ENCODE data around the gene SRMS.

The SRMS gene

DNA sequence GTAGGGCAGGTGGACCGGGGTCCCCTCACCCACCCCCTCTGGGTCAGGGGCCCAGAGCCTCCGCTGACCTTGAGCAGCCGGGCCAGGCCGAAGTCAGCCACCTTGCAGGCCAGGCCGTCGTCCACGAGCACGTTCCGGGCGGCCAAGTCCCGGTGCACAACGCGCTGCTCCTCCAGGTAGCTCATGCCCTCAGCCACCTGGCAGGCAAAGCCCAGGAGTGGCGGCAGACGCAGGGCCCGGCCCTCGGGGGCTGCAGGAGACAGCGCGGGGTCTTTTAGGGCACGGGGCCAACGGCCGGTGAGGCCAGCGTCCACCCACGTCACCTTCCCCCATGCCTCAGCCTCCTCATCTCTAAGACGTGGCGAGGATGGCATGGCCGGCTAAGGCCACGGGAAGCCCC, 6.2 kb downstream of the SRMS start:
- no peaks in the 10 kb centered on the region for H3K9me3 Mint-ChIP-seq
- no peak overlapping the region for H3K27ac Mint-ChIP-seq
- peaks cover 36% of the 10 kb centered on the region for H3K4me1 Mint-ChIP-seq
- no peaks in the 10 kb centered on the region for H3K27me3 Mint-ChIP-seq
- no peak overlapping the region for H3K4me3 Mint-ChIP-seq
- DNase-seq, result no peak
- ATAC-seq, result no peak

- H3K4me1 Mint-ChIP-seq, result peaks cover 39% of the 10 kb centered on the region
- no peak for ATAC-seq
- no peak overlapping the region for H3K4me3 Mint-ChIP-seq
- DNase-seq, result no peak
- no peaks in the 10 kb centered on the region for H3K9me3 Mint-ChIP-seq
- no peak overlapping the region for H3K27ac Mint-ChIP-seq
- H3K27me3 Mint-ChIP-seq, result no peaks in the 10 kb centered on the region
Measured at GRCh38 chr20:63540417-63541186, 6.9 kb downstream of the SRMS start.

GRCh38 chr20:63539441-63540370, 7.8 kb downstream of the SRMS start:
- peak overlapping the region in 1 of 2 donors; percentile 50 for H3K4me3 Mint-ChIP-seq
- peak overlapping the region in 1 of 2 donors; percentile 74 for H3K27ac Mint-ChIP-seq
- peaks cover 34% of the 10 kb centered on the region for H3K4me1 Mint-ChIP-seq
- H3K9me3 Mint-ChIP-seq, result no peaks in the 10 kb centered on the region
- DNase-seq (no peak), ATAC-seq (no peak)
- H3K27me3 Mint-ChIP-seq, result no peaks in the 10 kb centered on the region

- DNase-seq (no peak), ATAC-seq (no peak)
- peak overlapping the region; percentile 4 to 50 for H3K4me3 Mint-ChIP-seq
- H3K4me1 Mint-ChIP-seq, result peaks cover 34% of the 10 kb centered on the region
- no peaks in the 10 kb centered on the region for H3K9me3 Mint-ChIP-seq
- peak overlapping the region in 1 of 2 donors; percentile 74 for H3K27ac Mint-ChIP-seq
- no peaks in the 10 kb centered on the region for H3K27me3 Mint-ChIP-seq
Measured at GRCh38 chr20:63539092-63539430, 8.5 kb downstream of the SRMS start.

GRCh38 chr20:63538204-63539091, 9.1 kb downstream of the SRMS start:
- H3K4me3 Mint-ChIP-seq, result peak overlapping the region; percentile 73 to 78
- peak overlapping the region; percentile 42 to 90 for H3K27ac Mint-ChIP-seq
- DNase-seq (no peak), ATAC-seq (peak; percentile 3)
- no peaks in the 10 kb centered on the region for H3K9me3 Mint-ChIP-seq
- H3K27me3 Mint-ChIP-seq, result no peaks in the 10 kb centered on the region
- H3K4me1 Mint-ChIP-seq, result peaks cover 34% of the 10 kb centered on the region

DNA sequence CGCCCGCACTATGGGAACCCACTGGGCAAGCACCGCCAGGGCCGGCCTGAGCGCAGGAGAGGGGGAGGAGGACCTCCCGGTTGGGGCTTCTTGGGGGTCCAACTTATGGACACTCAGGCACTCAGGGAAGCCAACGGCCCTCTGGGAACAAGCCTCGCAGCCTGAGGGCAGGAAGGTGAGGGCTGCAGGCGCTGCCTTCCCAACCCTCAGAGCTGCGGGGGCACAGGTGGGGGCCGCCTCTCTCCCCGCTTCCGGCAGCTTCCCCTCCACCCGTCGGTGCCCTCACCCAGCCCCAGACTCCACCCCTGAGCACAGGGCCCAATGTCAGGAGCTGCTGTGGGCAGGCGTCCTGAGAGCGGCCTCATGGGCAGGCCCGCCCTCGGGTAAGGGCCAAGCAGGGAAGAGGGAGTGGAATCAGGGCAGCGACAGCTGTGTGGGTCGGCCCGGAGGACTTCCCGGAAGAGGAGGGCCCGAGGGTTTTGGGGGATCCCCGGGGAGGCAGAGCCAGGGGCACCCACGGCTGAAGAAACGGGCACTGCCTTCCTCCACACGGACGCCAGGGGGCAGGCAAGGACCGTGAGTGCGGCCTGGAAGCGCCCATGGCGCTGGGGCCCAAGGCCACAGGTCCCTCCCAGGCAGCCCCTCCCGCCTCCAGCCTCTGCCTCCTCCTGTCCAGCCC, 9.9 kb downstream of the SRMS start:
- Mint-ChIP-seq H3K27ac (peak overlapping the region; percentile 67 to 90), H3K4me1 (peaks cover 34% of the 10 kb centered on the region), H3K27me3 (no peaks in the 10 kb centered on the region), H3K9me3 (no peaks in the 10 kb centered on the region), H3K4me3 (peak overlapping the region; percentile 73 to 78)
- ATAC-seq (peak; percentile 96), DNase-seq (peak; percentile 98 to 99)

- Mint-ChIP-seq H3K9me3 (no peaks in the 10 kb centered on the region), H3K27ac (peak within 1 kb of the TSS; percentile 67 to 90), H3K4me1 (peaks cover 34% of the 10 kb centered on the region), H3K4me3 (peak within 1 kb of the TSS; percentile 73 to 78), H3K27me3 (no peaks in the 10 kb centered on the region)
- DNase-seq (no peak), ATAC-seq (no peak)
Measured at GRCh38 chr20:63536997-63537524, 10.5 kb downstream of the SRMS start, which contains the start of gene PTK6. Gene PTK6, minus strand, starts transcription at chr20:63537376. Its CDS starts 62 bp downstream, at chr20:63537314.

- Mint-ChIP-seq H3K27ac (peak overlapping the region in 1 of 2 donors; percentile 46), H3K4me1 (peaks cover 34% of the 10 kb centered on the region), H3K4me3 (no peak overlapping the region), H3K9me3 (no peaks in the 10 kb centered on the region), H3K27me3 (no peaks in the 10 kb centered on the region)
- DNase-seq (no peak), ATAC-seq (no peak)
Measured at GRCh38 chr20:63536241-63536977, 11.1 kb downstream of the SRMS start.

DNA sequence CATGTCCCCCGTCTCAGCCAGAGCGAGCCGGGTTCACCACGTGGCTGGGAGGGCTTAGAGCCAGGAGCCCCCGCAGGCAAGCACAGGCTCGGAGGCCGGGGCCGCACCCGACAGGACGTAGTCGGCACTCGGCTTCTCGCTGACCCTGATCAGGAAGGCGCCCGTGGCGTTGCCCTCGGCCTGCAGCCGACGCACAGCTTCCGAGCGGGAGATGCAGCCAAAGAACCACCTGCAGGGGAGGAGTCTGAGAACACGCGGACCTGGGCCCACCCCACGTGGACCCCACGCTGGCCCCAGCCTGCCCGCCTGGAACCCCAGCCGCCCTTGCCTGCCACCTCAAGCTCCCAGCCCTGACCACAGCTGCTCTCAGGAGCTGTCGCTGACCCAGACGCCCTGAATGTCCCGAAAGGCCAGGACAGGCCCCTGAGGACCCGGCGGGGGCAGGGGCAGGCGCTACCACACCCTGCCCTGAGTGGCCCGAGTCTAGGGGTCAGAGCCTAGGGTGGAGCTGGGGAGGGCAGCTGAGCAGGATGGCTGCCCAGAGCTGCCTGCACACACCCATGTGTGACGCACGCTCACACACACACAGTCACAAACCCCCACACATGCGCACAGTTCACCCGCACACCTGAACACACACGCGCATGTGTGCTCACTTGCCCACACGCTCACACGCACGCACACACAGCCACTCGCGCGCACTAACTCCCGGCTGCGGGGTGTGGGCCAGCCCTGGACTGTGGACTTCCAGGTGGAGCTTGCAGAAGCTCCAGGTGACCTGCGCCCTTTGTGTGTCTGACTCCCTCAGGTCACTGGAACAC, 12.5 kb downstream of the SRMS start:
- peaks cover 34% of the 10 kb centered on the region for H3K4me1 Mint-ChIP-seq
- DNase-seq (no peak), ATAC-seq (no peak)
- H3K27me3 Mint-ChIP-seq, result no peaks in the 10 kb centered on the region
- H3K9me3 Mint-ChIP-seq, result no peaks in the 10 kb centered on the region
- no peak overlapping the region for H3K4me3 Mint-ChIP-seq
- H3K27ac Mint-ChIP-seq, result no peak overlapping the region

DNA sequence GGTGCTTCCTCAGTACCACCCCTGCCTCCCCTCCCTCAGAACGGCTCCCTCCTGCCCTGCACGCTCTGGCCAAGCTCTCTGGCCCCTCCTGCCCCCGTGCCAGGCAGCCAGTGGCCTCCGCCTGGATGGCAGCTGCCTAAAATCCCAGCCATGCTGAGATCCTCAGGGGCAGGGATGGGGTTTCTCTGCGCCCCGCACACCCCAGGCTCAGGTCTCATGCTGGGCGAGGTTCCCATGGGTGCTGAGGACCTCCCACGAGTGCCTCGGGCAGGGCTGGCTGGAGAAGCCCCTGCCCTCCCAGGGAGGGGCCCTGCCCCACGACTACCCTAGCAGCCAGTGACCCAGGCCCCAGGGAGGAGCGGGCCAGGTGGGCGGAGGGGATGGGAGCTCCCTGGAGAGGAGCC, 13.1 kb downstream of the SRMS start:
- no peaks in the 10 kb centered on the region for H3K27me3 Mint-ChIP-seq
- no peak overlapping the region for H3K27ac Mint-ChIP-seq
- ATAC-seq (no peak), DNase-seq (no peak)
- peaks cover 34% of the 10 kb centered on the region for H3K4me1 Mint-ChIP-seq
- H3K4me3 Mint-ChIP-seq, result no peak overlapping the region
- no peaks in the 10 kb centered on the region for H3K9me3 Mint-ChIP-seq

DNA sequence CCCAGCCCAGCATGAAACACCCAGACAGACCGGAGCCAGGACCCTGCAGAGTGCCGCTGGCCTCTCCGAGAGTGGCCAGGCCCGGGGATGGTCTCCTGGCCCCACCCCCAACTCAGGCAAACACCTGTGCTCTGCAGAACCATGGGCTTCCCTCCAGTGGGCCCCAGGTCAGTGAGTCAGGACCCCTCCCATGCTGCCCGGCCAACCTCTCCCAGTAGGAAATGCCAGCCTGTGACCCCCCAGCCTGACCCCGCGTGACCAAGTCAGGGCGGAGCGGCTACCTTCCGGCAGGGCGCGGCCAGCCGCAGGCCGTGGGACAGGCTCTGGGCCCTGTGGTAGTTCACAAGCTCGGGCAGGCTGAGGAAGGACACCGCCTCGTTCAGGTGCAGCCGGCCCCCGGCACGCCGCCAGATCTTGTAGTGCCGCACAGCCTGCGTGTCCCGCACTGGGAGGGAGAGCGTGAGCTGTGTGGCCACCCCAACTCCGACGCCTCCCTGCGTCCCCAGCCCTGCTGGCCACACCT, 13.6 kb downstream of the SRMS start:
- no peak for ATAC-seq
- no peaks in the 10 kb centered on the region for H3K27me3 Mint-ChIP-seq
- no peak for DNase-seq
- H3K9me3 Mint-ChIP-seq, result no peaks in the 10 kb centered on the region
- H3K4me1 Mint-ChIP-seq, result peaks cover 30% of the 10 kb centered on the region
- no peak overlapping the region for H3K27ac Mint-ChIP-seq
- H3K4me3 Mint-ChIP-seq, result no peak overlapping the region

DNA sequence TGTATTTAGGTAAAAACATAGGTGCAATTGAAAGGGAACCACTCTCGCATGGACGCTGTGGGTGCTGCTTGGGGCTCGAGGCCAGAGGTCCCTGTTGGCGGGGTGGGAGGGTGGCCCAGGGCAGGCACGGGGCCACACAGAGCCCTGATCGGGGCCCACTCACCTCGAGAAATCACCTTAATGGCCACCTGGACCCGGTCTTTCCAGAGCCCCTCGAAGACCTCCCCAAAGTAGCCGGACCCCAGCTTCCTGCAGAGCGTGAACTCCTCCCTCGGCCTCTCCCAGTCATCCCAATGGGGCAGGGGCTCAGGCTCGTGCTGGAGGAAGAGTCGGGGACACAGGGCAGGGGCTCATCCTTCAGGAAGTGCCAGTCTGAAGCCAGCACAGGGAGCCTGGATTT, 14.2 kb downstream of the SRMS start:
- Mint-ChIP-seq H3K9me3 (no peaks in the 10 kb centered on the region), H3K27ac (no peak overlapping the region), H3K27me3 (no peaks in the 10 kb centered on the region), H3K4me3 (no peak overlapping the region), H3K4me1 (peaks cover 30% of the 10 kb centered on the region)
- no peak for ATAC-seq
- DNase-seq, result no peak

GRCh38 chr20:63532449-63532971, 15.0 kb downstream of the SRMS start:
- no peaks in the 10 kb centered on the region for H3K9me3 Mint-ChIP-seq
- H3K27ac Mint-ChIP-seq, result no peak overlapping the region
- H3K4me3 Mint-ChIP-seq, result no peak overlapping the region
- no peaks in the 10 kb centered on the region for H3K27me3 Mint-ChIP-seq
- H3K4me1 Mint-ChIP-seq, result peaks cover 22% of the 10 kb centered on the region
- ATAC-seq (no peak), DNase-seq (no peak)

Data from stimulated activated naive CD8-positive, alpha-beta T cell treated with anti-CD3 and anti-CD28 coated beads, Interleukin-15, amount 100 ng/mL, for 72 hours (primary cell).